ENCODE data around the gene DHRS13. TPM values are rescaled to one million over a fixed set of nuclear protein-coding genes. Genes with fewer than 3 reads are reported as not detected.
A peak's percentile ranks its signal among the peaks of the same experiment; 100 is the strongest.
"Not testable (repeated sequence)": the region's sequence is repeated elsewhere in the genome, so short reads cannot be mapped to it uniquely, and the experiment has no call there.

Gene DHRS13
- total and polyA plus RNA-seq, 2 donors (not counting 1 experiment from before 2014, with no cell fraction given) = 11.9 to 28.1 TPM

DNA sequence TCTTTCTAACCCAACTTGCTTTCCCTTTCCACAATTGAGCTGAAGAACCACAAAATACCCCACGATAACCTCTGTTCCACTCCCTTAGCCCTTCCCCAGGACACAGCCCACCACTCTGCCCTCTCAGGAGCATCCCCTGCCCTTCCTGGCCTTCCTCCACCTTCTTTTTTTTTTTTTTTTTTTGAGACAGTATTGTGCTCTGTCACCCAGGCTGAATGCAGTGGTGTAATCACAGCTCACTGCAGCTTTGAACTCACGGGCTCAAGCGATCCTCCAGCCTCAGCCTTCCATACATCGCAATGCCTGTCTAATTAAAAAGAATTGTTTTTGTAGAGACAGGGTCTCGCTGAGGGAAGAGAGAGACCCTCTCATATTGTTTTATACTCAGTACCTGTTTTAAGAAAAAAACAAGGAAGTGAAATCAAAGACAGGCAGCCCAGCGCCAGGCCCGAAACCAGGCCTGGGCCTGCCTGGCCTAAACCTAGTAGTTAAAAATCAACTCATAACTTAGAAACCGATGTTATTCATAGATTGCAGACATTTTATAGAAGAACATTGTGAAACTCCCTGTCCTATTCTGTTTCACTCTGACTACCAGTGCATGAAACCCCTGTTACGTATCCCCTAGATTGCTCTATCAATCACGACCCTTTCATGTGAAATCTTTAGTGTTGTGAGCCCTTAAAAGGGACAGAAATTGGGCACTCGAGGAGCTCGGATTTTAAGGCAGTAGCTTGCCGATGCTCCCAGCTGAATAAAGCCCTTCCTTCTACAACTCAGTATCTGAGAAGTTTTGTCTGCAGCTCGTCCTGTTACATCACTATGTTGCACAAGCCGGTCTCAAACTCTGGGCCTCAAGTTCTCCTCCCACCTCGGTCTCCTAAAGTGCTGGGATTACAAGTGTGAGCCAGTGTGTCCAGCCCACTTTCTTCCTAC, 9.4 kb downstream of the DHRS13 start:
- intact Hi-C loops (cut with micrococcal nuclease); H3K9me3 ChIP-seq (ENCODE audit: control extremely low read depth in 1 of 3, control insufficient read depth in 2 of 3, insufficient read depth in 1 of 3, low read length in 2 of 3); H3K9me3 Mint-ChIP-seq (ENCODE audit: insufficient read depth); H3K27me3 ChIP-seq (replicated peaks in 1 of 4; ENCODE audit: control extremely low read depth in 1 of 4, control insufficient read depth in 3 of 4, insufficient read depth in 4 of 4, low read length in 3 of 4); H3K27me3 Mint-ChIP-seq: not testable (repeated sequence)
- H2AFZ ChIP-seq (ENCODE audit: insufficient read depth, low read depth, low read length, poor library complexity, severe bottlenecking) = peak overlapping the region; percentile 78
- H3K4me1 Mint-ChIP-seq = peaks cover 73% of the 10 kb centered on the region
- H3K79me2 ChIP-seq (ENCODE audit: control insufficient read depth, insufficient read depth, low read length) = peaks cover 87% of the 10 kb centered on the region
- peak overlapping the region; percentile 85 for H3K4me3 Mint-ChIP-seq
- peaks cover 67 to 80% of the 10 kb centered on the region in 2 donors for H3K4me1 ChIP-seq (ENCODE audit: control insufficient read depth in 2 of 2, insufficient read depth in 2 of 2, low read length in 2 of 2)
- peak overlapping the region; percentile 98 for H3K27ac Mint-ChIP-seq
- peaks cover 0 to 11% of the 10 kb centered on the region in 2 experiments for H3K36me3 ChIP-seq (replicated peaks in 1 of 2; ENCODE audit: control extremely low read depth in 1 of 2, control insufficient read depth in 1 of 2, extremely low read depth in 1 of 2, insufficient read depth in 2 of 2, low read length in 1 of 2)
- H3K4me3 ChIP-seq (ENCODE audit: control extremely low read depth in 1 of 5, extremely low read depth in 1 of 5, insufficient read depth in 1 of 5, low read depth in 2 of 5, low read length in 4 of 5) = peak overlapping the region; percentile 12 to 47 (median 23)
- 41% methylated on average over 4 of the region's 16 CpGs for WGBS (ENCODE audit: insufficient coverage)
- H3K4me2 ChIP-seq (replicated peaks; ENCODE audit: low read depth, low read length, poor library complexity, severe bottlenecking) = peak overlapping the region; percentile 82
- ChIA-PET POLR2A (interaction anchor here (0.6 to 1.8 kb wide), 6 partner anchors 9 to 407 kb away, joined by 3 to 14 read pairs (median 6); partner anchors contain the start of gene DHRS13), CTCF (interaction anchor here (0.7 to 3.3 kb wide), 10 partner anchors 10 to 174 kb away, joined by 3 to 21 read pairs (median 6); partner anchors contain the start of genes DHRS13, FAM222B, RPL23A and TLCD1)
- peak overlapping the region; percentile 68 for H3K9ac ChIP-seq (ENCODE audit: low read length)
- DNase-seq (peak; percentile 70), ATAC-seq (ENCODE audit: low read depth) (peak; percentile 7)
- peaks cover 44% of the 10 kb centered on the region for H4K20me1 ChIP-seq (ENCODE audit: control insufficient read depth, insufficient read depth, low read length, poor library complexity, severe bottlenecking)
- H3K27ac ChIP-seq (ENCODE audit: low read length in 2 of 2) = peak overlapping the region; percentile 89 to 97

DNA sequence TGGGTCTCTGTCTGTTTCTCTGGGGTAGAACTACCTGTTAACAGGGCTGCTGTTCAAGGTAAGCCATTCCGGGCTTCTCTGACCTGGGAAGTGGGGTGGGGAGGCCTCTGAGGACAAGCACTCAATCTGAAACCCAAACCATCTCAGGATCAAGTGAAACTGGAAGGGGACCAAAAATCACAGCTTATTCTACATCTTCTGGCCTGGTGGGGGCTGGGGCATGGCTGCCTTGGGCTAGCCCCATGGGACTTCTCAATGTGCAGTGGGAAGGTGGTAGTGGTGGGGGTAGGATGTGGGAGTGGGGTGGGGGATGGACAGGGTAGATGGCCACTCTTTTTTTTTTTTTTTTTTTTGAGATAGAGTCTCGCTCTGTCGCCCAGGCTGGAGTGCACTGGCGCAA, 10.9 kb downstream of the DHRS13 start:
- Histone ChIP-seq H4K20me1 (ENCODE audit: control insufficient read depth, insufficient read depth, low read length, poor library complexity, severe bottlenecking) (peaks cover 59% of the 10 kb centered on the region), H2AFZ (ENCODE audit: insufficient read depth, low read depth, low read length, poor library complexity, severe bottlenecking) (no peak overlapping the region), H3K27me3 (replicated peaks in 1 of 4; ENCODE audit: control extremely low read depth in 1 of 4, control insufficient read depth in 3 of 4, insufficient read depth in 4 of 4, low read length in 3 of 4) (no peaks in the 10 kb centered on the region), H3K27ac (ENCODE audit: low read length in 2 of 2) (peak overlapping the region; percentile 21 to 97), H3K9me3 (ENCODE audit: control extremely low read depth in 1 of 3, control insufficient read depth in 2 of 3, insufficient read depth in 1 of 3, low read length in 2 of 3) (no peaks in the 10 kb centered on the region), H3K36me3 (replicated peaks in 1 of 2; ENCODE audit: control extremely low read depth in 1 of 2, control insufficient read depth in 1 of 2, extremely low read depth in 1 of 2, insufficient read depth in 2 of 2, low read length in 1 of 2) (peaks cover 0 to 21% of the 10 kb centered on the region in 2 experiments), H3K4me1 (ENCODE audit: control insufficient read depth in 2 of 2, insufficient read depth in 2 of 2, low read length in 2 of 2) (peaks cover 69 to 85% of the 10 kb centered on the region in 2 donors), H3K4me2 (replicated peaks; ENCODE audit: low read depth, low read length, poor library complexity, severe bottlenecking) (peak overlapping the region; percentile 82), H3K79me2 (ENCODE audit: control insufficient read depth, insufficient read depth, low read length) (peaks cover 87% of the 10 kb centered on the region), H3K4me3 (ENCODE audit: control extremely low read depth in 1 of 5, extremely low read depth in 1 of 5, insufficient read depth in 1 of 5, low read depth in 2 of 5, low read length in 4 of 5) (no peak overlapping the region), H3K9ac (ENCODE audit: low read length) (no peak overlapping the region)
- Mint-ChIP-seq H3K27ac (peak overlapping the region; percentile 86), H3K9me3 (ENCODE audit: insufficient read depth) (no peaks in the 10 kb centered on the region), H3K27me3 (no peaks in the 10 kb centered on the region), H3K4me3 (peak overlapping the region; percentile 56), H3K4me1 (peaks cover 81% of the 10 kb centered on the region)
- intact Hi-C loops (cut with micrococcal nuclease) = no loop called here
- CTCF ChIA-PET = interaction anchor here (0.7 to 3.3 kb wide), 7 partner anchors 11 to 165 kb away, joined by 3 to 21 read pairs (median 8); partner anchors contain the start of gene DHRS13
- POLR2A ChIA-PET = interaction anchor here (0.6 kb wide), 1 partner anchor 149 kb away, joined by 3 read pairs; no protein-coding TSS in a partner anchor
- no peak for ATAC-seq (ENCODE audit: low read depth)
- no peak for TF ChIP-seq EZH2 (IDR thresholded peaks at IDR 0.05; ENCODE audit: borderline replicate concordance, insufficient read depth, low read depth, low read length, poor library complexity, severe bottlenecking)
- TF ChIP-seq, protein P1, sequence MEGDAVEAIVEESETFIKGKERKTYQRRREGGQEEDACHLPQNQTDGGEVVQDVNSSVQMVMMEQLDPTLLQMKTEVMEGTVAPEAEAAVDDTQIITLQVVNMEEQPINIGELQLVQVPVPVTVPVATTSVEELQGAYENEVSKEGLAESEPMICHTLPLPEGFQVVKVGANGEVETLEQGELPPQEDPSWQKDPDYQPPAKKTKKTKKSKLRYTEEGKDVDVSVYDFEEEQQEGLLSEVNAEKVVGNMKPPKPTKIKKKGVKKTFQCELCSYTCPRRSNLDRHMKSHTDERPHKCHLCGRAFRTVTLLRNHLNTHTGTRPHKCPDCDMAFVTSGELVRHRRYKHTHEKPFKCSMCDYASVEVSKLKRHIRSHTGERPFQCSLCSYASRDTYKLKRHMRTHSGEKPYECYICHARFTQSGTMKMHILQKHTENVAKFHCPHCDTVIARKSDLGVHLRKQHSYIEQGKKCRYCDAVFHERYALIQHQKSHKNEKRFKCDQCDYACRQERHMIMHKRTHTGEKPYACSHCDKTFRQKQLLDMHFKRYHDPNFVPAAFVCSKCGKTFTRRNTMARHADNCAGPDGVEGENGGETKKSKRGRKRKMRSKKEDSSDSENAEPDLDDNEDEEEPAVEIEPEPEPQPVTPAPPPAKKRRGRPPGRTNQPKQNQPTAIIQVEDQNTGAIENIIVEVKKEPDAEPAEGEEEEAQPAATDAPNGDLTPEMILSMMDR (IDR thresholded peaks at IDR 0.05) = no peak
- no peak for DNase-seq
- WGBS (ENCODE audit: insufficient coverage) = 67% methylated on average over 1 of the region's 4 CpGs
